HG03442 (cell line): Measurements from ENCODE around the gene FTH1.

Experiments used
- ATAC-seq: cut with Tn5 transposase; IDR thresholded peaks from one replicate; pipeline ENCODE4 v1.9.1; 2021; ENCODE audit warnings: mild to moderate bottlenecking, moderate library complexity; ENCODE audit not compliant: unreplicated experiment

FTH1 gene

DNA sequence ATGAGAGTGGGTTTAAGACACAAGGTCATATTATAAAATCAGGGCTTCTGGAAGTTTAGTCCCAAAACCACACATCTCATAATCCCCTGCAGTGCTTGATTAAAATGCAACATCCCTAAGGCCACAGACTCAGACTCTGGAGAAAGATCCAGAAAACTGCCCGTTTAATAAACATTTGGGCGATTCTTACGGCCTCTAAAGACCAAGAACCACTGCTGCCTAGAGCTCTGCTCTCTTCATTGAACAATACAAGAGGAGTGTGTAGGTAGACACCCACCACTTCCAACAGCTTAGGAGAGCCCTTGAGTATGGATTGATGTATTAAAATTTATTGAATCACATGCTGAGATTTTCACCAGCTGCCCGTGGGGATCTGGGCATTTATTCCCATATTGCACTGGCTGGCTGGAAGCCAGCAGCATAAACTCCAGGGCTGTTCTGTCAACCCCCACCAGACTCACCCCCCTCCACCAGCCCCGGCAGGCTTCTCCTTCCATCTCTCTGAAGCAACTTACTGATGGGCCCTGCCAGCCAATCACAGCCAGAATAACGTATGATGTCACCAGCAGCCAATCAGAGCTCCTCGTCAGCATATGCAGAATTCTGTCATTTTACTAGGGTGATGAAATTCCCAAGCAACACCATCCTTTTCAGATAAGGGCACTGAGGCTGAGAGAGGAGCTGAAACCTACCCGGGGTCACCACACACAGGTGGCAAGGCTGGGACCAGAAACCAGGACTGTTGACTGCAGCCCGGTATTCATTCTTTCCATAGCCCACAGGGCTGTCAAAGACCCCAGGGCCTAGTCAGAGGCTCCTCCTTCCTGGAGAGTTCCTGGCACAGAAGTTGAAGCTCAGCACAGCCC, 18.0 kb downstream of the FTH1 start:
- no peak for ATAC-seq

DNA sequence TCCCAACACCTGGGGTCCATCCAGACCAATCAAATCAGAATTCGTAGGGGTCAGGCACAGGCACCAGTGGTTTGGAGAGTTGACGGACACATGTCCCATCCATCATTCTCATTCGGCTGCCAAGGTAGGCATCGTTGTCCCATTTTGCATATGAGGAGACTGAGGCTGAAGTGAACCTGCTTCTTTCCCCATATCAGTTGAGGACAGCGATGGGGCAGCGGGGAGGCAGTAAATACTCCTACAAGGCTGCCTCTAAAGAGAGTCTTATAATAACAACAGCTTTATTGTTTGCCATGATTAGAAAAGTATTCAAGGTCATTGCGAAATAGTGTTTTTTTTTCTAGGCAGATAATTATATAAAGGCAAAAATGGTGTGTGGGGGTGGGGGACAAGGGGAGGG, 18.9 kb downstream of the FTH1 start:
- no peak for ATAC-seq

DNA sequence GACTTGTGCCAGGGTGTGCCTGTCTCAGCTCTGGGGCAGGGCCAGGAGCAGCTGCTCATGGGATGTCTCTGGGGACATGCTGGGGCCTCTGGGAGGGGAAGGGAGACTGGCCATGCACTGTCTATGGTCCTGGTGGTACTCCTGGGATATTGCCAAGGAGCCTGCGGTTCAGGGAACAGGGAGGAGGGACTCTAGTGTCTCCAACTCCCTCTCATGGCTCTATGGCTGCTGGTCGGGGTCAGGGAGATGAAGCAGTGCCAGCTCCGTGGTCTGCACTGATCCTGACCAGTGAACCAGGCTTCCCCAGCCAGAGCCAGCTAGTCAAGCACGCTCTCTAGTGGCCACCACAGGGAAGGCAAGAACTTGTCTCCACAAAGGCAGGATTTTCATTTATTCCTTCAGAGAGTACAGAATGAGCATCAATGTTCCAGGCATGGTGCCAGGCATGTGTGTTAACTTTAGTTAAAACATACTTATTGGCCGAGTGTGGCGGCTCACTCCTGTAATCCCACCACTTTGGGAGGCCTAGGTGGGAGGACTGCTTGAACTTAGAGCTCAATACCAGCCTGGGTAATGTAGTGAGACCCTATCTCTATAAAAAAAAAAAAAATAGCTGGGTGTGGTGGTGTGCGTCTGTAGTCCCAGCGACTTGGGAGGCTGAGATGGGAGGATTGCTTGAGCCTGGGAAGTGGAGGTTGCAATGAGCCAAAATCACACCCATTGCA, 19.8 kb downstream of the FTH1 start:
- ATAC-seq, result no peak

DNA sequence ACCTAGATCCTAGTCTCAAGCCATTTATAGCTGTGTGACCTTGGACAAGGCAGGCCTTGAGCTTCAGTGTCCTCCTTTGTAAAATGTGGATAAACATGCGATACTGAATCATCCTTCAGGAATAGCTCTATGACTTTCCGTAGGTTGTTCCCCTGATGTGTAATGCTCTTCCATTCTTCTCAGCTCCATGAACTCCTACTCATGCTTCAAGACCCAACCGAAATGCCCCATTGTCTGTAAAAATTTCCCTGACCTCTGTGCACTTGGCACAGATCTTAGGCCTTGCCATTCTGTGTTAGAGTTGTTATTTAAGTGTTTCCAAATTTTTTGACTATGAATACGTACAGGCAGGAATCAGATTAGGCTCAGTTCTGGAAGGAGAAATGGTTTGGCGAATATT, 20.5 kb downstream of the FTH1 start:
- no peak for ATAC-seq

DNA sequence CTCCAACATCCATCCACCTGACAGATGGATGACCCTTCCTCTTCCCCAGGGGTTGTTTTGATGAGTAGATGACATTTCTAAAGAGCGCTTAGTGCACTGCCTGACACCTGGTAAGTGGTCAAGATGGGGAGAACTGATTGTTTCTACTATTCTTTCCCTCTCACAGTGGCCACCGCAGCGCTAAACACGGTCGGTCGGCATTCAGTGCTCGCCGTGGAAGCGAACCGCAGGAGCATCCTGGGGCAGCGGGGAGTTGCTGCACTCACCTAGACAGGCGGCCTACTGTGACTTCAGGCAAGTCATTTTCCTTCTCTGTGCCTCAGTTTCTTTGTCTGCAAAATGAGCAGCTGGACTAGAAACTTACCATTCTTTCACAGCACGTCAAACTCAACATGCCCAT, 22.2 kb downstream of the FTH1 start:
- no peak for ATAC-seq

DNA sequence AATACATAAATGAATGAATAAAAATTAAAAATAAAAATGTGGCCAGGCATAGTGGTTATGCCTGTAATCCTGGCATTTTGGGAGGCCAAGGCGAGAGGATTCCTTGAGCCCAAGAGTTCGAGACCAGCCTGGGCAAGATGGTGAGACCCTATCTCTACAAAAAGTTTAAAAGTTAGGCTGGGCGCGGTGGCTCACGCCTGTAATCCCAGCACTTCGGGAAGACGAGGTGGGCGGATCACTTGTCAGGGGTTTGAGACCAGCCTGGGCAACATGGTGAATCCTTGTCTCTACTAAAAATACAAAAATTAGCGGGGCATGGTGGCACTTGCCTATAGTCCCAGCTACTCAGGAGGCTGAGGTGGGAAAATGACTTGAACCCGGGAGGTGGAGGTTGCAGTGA, 27.0 kb downstream of the FTH1 start:
- no peak for ATAC-seq

DNA sequence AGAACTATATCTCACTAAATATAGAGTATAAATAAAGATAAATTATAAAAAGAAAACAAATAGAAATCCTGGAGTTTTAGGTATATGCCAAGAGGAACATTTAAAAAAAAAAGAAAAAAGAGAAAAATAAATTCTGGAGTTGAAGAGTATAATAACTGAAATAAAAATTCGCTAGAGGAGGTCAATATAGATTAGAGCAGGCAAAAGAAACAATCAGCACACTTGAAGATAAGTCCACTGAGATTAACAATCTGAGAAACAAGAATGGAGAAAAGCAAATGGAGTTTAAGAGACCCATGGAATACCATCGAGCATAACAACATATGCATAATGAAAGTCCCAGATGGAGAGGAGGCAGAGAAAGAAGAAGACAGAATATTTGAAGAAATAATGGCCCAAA, 31.6 kb downstream of the FTH1 start:
- ATAC-seq, result no peak

DNA sequence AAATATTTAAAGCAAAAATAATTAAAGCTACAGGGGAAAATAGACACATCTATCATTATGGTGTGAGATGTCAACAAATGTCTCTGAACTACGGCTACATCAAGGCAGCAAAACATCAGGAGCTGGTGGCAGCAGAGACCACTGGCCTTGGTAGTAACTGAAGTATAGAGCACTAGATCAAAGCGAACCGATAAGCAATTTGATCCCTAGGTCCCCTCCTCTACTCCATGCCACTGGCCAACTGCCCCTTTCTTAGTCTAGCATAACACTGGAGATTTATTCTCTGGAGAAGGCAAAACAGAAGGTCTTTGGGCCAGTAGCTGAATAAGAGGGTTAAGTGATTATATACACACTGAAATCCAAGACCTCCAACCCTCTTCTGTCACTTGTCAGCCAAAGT, 36.5 kb downstream of the FTH1 start:
- ATAC-seq, result no peak

DNA sequence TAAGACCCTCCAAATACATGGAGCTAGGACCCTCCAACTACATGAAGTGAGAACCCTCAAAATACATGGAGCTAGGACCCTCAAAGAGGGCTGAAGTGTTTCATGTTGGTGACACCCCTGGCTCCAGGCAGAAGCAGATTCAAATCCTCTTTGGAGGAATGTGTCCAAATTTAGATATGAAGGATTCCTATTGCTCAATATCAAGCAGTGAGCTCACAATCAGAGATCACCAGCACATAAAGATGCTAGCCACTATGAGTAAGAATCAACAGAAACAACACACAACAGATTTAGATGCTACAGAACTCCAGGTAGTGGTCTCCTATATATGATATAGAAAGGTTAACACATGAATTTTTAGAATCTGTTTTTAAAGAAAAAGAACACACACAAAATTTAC, 38.8 kb downstream of the FTH1 start:
- no peak for ATAC-seq

DNA sequence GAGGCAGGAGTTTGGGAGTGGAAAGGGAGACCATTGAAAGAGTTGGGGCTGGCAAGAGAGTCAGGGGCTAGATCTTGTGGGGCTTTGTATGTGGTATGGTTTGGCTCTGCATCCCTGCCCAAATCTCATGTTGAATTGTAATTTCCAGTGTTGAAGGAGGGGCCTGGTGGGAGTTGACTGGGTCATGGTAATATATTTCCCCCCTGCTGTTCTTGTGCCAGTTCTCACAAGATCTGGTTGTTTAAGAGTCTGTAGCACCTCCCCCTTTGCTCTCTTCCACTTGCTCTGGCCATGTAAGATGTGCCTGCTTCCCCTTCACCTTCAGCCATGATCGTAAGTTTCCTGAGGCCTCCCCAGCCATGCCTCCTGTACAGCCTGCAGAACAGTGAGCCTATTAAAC, 39.9 kb downstream of the FTH1 start:
- no peak for ATAC-seq

DNA sequence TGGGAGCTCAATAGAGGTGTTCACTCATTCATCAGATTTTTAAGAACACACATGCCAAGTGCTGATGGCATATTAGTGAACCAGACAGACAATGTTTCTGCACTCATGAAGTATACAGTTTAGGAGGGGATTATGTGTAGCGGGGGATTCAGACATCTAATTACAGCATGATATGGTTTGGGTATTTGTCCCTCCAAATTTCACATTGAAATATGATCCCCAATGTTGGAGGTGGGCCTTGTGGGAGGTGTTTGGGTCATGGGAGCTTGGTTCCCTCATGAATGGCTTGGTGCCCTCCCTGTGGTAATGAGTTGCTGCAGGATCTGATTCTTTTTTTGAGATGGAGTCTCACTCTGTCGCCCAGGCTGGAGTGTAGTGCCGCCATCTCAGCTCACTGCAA, 41.2 kb downstream of the FTH1 start:
- ATAC-seq, result no peak

DNA sequence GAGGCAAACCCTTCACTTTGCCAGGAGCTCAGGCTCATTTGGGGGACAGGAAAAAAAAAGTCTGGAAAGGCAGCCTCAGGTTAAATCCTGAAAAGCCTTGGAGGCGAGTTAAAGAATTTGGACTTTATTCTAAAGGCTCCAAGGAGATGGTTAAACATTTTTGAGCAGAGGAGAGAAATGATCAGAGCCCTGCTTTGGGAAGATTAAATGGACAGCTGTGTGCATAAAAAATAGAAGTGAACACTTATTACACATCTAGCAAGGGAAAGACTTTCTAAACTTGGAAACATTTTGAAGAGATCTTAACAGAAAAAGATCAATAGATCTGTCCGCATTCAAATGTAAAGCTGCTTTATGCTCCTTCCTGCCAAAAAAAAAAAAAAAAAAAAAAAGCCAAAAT, 41.7 kb downstream of the FTH1 start:
- ATAC-seq, result no peak

DNA sequence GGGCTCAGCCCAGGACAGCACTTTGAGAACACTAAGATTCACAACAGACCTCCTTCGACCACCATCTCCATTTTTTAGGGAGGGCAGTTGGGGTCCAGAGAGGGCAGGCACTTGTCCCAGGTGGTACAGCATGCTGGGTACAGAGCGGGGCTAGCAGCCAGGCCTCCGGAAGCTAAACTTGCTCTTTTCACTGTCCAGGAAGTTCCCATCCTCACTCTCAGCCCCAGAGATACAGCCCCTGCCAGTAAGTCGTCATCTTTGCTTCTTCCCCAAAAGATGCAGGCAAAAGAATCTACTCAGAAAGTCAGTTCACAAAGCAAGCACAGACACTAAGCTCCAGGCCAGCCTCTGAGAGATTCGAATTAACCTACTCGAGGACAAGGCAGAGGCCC, 43.4 kb downstream of the FTH1 start:
- ATAC-seq, result no peak

DNA sequence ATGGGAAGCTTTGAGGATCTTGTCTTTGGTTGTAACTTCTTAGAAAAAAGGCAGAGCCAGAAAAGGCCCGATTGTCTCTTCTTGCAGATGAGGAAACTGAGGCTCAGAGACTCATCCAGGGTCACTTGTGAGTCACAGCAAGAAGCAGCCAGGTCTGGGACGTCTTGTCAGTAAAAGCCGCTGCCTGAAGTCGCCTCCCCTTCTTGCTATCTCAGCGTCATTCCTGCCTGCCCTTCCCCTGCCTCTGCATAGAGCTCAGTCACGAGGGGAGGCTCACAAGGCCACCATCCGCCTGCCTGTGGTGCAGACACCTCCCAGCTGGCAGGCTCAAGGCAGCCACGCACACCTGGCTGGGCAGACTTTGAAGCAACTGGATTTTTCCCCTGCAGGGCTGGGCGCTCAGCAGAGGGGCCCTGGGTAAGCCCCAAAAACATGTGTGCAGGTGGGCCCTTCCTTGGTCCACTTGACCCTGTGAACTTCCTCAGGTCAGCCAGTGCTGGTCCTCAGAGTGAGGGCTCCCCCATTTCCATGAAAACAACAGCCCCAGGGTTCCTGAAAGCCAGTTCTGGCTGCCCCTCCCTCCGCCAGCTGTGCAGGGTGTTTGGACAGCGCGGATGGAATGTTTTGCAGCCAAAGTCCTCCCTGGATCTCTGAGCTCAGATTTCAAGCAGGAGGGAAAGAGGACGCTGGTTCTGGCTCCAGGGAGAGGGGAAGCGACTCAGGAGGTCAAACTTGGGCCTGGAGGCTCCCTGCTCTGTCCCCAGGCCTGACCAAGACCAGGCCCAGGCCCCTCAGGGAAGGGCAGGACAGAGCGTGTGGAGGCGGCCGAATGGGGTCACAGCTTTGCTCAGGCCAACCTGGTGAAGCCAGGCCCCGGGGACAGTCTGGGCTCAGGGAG, 44.0 kb downstream of the FTH1 start:
- ATAC-seq, result no peak

DNA sequence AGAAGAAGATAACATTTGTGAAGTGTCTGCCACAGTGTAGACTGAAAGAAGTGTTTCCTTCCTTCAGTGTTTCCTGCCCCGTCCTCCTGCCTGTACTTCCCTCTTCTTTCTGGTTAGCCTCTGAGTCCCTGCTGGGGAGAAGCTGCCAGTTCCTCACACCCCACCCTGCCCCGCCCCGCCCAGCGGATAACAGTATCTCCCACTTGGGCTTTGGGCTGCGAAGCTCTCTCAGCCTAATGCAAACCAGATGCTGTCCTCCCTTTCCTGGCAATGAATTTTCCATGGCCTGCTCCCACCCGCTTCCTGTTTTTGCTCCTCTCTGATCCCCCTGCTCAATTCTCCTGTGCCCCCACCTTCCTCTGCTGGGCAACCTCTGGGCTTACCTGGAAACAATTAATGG, 44.9 kb downstream of the FTH1 start:
- no peak for ATAC-seq

DNA sequence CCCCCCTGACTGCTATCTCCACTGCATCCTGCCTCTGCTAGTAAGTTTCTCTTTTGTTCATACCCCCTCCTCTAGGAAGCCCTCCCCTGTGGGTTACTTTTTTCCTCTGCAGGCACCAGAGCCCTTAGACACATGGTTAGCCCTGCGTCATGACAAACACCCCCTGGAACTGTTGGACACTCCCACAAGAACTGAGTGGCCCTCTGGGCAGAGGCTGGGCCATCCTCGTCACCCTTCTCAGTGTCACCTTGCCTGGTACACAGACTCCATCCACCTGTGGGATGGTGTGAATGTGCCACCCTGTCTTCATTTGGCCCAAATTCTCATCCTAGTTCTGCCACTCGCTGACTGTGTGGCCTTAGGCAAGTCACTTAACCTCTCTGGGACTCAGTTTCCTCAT, 46.0 kb downstream of the FTH1 start:
- ATAC-seq, result no peak

DNA sequence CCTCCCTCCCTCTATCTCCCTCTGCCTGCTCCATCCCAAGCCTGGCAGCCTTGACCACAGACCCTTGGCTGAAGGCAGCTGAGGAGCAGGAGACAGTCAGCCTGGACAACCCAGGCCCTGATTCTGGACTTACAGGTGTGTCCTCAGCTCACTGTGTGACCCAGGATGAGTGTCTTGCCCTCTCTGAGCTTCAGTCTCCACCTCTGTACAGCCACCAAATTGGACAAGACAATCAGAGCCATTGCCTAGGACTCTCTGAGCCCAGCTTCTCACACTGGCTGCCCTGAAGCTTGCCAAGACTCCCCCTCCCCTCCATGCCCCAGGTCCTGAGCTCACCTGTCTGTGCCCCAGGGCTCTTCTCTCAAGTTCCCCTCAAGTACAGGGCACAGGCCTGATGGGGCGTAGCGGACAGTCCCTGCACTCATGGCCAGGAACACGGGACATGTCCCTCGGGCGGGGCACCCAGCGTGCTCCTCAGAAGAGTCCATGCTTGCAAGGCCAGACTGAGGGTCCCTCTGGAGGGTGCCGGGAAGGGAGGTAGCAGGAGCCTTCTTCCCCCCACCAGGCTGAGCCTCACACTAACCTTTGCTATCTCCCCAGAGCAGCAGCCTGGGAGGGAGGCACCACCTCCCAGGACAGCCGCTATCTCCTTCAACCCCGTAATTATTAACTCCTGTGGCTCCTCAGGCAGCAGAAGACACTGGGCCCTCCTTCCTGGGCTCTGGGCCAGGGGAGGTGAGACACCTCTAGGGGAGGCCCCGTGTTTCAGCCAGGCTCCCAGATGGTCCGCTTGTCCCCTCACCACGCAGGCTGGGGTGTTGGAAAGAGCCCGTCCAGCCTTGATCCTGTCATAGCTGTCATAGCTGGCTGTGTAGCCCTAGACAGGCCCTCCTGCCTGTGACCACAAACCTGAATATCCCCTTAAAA, 47.5 kb downstream of the FTH1 start:
- ATAC-seq, result no peak

DNA sequence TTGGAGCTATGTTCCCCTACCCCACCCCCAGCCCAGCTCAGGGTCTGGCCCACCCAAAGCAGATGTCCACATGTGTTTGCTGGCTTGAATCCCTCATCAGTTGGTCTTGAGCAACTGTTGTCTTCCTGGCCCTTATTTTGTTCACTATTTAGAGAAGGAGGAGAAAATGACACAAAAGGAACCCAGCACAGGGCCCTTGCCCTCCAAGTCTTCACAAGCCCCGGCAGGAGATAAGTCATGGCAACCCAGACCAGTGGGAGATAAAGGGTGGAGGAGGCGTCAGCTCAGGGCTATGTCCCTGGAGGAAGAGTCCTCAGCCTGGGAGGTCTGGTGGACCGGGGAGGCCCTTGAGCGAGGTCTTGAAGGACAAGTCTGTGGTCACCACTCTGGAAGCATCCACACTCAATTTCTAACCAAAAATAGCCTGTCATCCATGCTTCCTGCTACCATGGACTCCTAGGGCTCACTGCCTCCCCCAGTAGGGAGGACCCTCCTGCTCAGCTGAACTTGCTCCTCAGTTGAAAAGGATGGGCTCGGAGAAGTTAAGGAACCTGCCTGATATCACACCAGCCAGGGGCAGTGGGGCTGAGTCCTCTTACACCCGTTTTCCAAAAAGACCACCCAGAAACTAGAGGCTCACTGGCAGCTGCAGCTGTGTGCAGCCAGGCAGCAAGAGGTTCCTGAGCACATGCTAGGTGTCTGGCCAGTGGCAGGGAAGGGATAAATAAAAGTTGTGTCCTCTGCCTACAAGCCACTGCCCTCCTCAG, 48.3 kb downstream of the FTH1 start:
- no peak for ATAC-seq

DNA sequence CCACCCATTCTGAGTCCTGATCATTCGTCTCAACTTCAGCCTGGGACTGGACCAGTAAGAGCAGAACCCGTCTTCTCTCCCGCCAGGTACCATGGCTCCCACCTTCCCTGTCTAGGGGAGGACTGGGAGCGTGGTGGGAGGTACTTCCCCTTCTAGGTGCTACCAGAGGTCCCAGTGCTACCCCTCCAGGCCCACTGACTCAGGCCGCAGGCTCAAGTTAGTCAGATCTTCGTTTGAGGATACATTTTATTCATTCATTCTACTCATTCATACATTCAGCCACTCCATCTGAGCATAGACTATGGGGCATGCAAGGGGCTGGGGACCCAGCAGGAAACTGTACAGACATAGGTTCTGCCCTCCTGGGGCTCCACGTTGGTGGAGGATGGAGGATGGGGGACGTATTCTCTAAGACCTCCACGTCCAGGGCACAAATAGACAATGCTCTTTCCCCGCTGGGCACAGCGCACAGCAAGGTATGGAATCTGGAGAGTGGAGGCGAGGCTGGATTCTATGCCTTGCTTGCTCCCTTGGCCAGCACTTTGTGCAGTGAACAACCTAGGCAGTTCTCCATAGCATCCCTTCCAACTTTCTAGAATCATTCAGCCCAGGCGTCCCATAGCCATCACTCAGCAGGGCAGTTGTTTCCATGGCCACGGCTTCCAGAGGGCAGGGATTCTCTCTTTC, 49.0 kb downstream of the FTH1 start:
- no peak for ATAC-seq
